HepG2 (cell line): Measurements from ENCODE around the gene STX12. TPM values are rescaled to one million over a fixed set of nuclear protein-coding genes. Genes with fewer than 3 reads are reported as not detected.
"Not testable (repeated sequence)": the region's sequence is repeated elsewhere in the genome, so short reads cannot be mapped to it uniquely, and the experiment has no call there.

Experiments used
- ATAC-seq: fragments of 200-7000 bp; cut with Tn5 transposase; 3 replicates; pipeline ENCODE4 v1.9.1; 2020; ENCODE audit warnings: mild to moderate bottlenecking, moderate library complexity
- BruUV-seq: library from RNA; stranded (reverse); fragments of 400-500 nt; replicated peaks from 2 replicates; lab custom pipeline; 2021; lab: Mats Ljungman, UMichigan
- CTCF ChIA-PET: fragments of 300-600 bp; formaldehyde crosslinking; extraction: SDS; loops from one replicate; lab custom pipeline; 2021; ENCODE audit warnings: low total read pairs, inconsistent platforms, low intra/inter-chr PET ratio; lab: Yijun Ruan, JAX
- POLR2A ChIA-PET: fragments of 350-600 bp; sonication (Branson Sonifier 250); formaldehyde crosslinking; loops from one replicate; lab custom pipeline; 2020; ENCODE audit warnings: antibody characterized with exemption, inconsistent platforms; lab: Yijun Ruan, JAX
- DNase-seq: peaks from one replicate; pipeline ENCODE4 v3.0.0-alpha.2; 2015; ENCODE audit warnings: low spot score
- FAIRE-seq: peaks from 3 replicates; lab custom pipeline; 2011; peaks lifted over from hg19 to GRCh38; lab: Jason Lieb, UNC
- H2AFZ ChIP-seq: one replicate; pipeline ENCODE4 v1.6.1; 2011; ENCODE audit warnings: low read length, inconsistent platforms
- H3K27ac ChIP-seq: fragments of 300-600 bp; 3 replicates; pipeline ENCODE4 v1.8.0; 2011; ENCODE audit warnings: mixed run types, mild to moderate bottlenecking, mixed read lengths, low read length, inconsistent platforms; ENCODE audit not compliant: insufficient read depth; ENCODE audit errors: extremely low read length
- H3K27me3 ChIP-seq, 2 experiments: fragments of 200-600 bp in 1 of 2; 2 replicates in 1 of 2; 3 replicates in 1 of 2; pipeline versions ENCODE4 v1.6.0 to v1.8.0; 2011; ENCODE audit warnings: low read length in 2 of 2, mild to moderate bottlenecking in 2 of 2, moderate library complexity in 2 of 2, inconsistent platforms in 1 of 2; ENCODE audit not compliant: insufficient read depth in 2 of 2, control insufficient read depth in 1 of 2
- H3K36me3 ChIP-seq, 2 experiments: fragments of 200-600 bp in 1 of 2; replicated peaks in 1 of 2; 2 replicates in 1 of 2; 3 replicates in 1 of 2; pipeline versions ENCODE4 v1.5.1 to v1.8.0; 2011; ENCODE audit warnings: low read length in 2 of 2, inconsistent platforms in 1 of 2; ENCODE audit not compliant: insufficient read depth in 2 of 2, control insufficient read depth in 1 of 2
- H3K4me1 ChIP-seq: 2 replicates; pipeline ENCODE4 v1.5.1; 2012; ENCODE audit warnings: low read length, inconsistent platforms; ENCODE audit not compliant: insufficient read depth
- H3K4me2 ChIP-seq: 2 replicates; pipeline ENCODE4 v1.6.0; 2011; ENCODE audit warnings: low read depth, low read length, inconsistent platforms
- H3K4me3 ChIP-seq, 3 experiments: fragments of 200-600 bp in 1 of 3; sonication (generic), shearing (Covaris generic) in 1 of 3; replicated peaks in 1 of 3; 2 replicates each; pipeline ENCODE4 v1.5.1; 2011 to 2016; ENCODE audit warnings: low read length in 3 of 3, inconsistent platforms in 2 of 3, low read depth in 2 of 3, mild to moderate bottlenecking in 2 of 3, control low read depth in 1 of 3, mixed read lengths in 1 of 3; ENCODE audit not compliant: insufficient read depth in 1 of 3
- H3K79me2 ChIP-seq: one replicate; pipeline ENCODE4 v1.6.1; 2011; ENCODE audit warnings: low read length, inconsistent platforms; ENCODE audit not compliant: insufficient read depth
- H3K9ac ChIP-seq: 2 replicates; pipeline ENCODE4 v1.6.0; 2011; ENCODE audit warnings: mild to moderate bottlenecking, low read depth, low read length, inconsistent platforms; ENCODE audit not compliant: insufficient read depth
- H3K9me3 ChIP-seq: 2 replicates; pipeline ENCODE4 v1.5.1; 2012; ENCODE audit warnings: mild to moderate bottlenecking, low read length
- H4K20me1 ChIP-seq: 2 replicates; pipeline ENCODE4 v1.6.0; 2011; ENCODE audit warnings: inconsistent platforms, mild to moderate bottlenecking, low read length, moderate library complexity; ENCODE audit not compliant: insufficient read depth
- IRF2 ChIP-seq: IDR thresholded peaks from 2 replicates; pipeline ENCODE4 v1.6.1; 2018; ENCODE audit warnings: missing genetic modification reagents, missing compliant biosample characterization
- ZMYM2 ChIP-seq: sonication (generic); formaldehyde crosslinking; IDR thresholded peaks from 2 replicates; pipeline ENCODE4 v1.8.0; 2022; ENCODE audit warnings: mild to moderate bottlenecking, missing genetic modification reagents
- WGBS: methylation state at CpG from one replicate; pipeline ENCODE4 v1.1.6; 2017; ENCODE audit warnings: low lambda C conversion rate; 5-methylcytosine and 5-hydroxymethylcytosine counted together
- in situ Hi-C: cut with HindIII; loops from 2 replicates; pipeline ENCODE4 v1.10.0; 2017; ENCODE audit warnings: low pct_unique_long_range_greater_than_20kb; ENCODE audit not compliant: extremely low pct_ligation_motif_present
- intact Hi-C: fragments of 100-400 bp; cut with micrococcal nuclease; formaldehyde crosslinking; loops from one replicate; pipeline ENCODE4 v1.10.0; 2022; ENCODE audit not compliant: unreplicated experiment
- polyA plus RNA-seq, 8 experiments: library from polyadenylated mRNA; depleted of rRNA in 3 of 8; stranded (reverse) in 7 of 8; unstranded in 1 of 8; fragments of >200 nt; fragmentation: Illumina TruSeq in 4 of 8; extraction: Trizol in 4 of 8; gene quantifications; 2 replicates each; pipeline versions ENCODE4 v1.2.1 to v1.2.3, GENCODE V29; 2011 to 2016; ENCODE audit warnings: low read depth in 4 of 8, missing spikeins in 1 of 8, mixed read lengths in 1 of 8; ENCODE audit not compliant: insufficient read depth in 1 of 8
- total RNA-seq, 5 experiments: library from RNA; depleted of rRNA; stranded (reverse); fragments of >200 nt; fragmentation: Illumina TruSeq; extraction: Trizol; gene quantifications; 2 replicates each; pipeline ENCODE4 v1.2.3, GENCODE V29; 2016; ENCODE audit warnings: low read depth in 1 of 5
- TF ChIP-seq, protein P1 (sequence below): sonication (generic); formaldehyde crosslinking; IDR thresholded peaks from 2 replicates; pipeline ENCODE4 v1.8.0; 2022; ENCODE audit warnings: missing genetic modification reagents, mild to moderate bottlenecking, moderate library complexity, borderline replicate concordance

Gene STX12
- total and polyA plus RNA-seq, 2 of the 13 experiments (the other 11 are each of a cell fraction or from before 2014, with no cell fraction given) = 9.0 to 19.7 TPM

GRCh38 chr1:27856561-27857343 lies 83.7 kb downstream of the STX12 start:
- peaks cover 1 to 2% of the 10 kb centered on the region in 2 experiments; a peak in 2 of 5 replicates for H3K36me3 ChIP-seq
- no peak overlapping the region for H2AFZ ChIP-seq
- no TSS peak for BruUV-seq
- FAIRE-seq = no peak
- ATAC-seq = no peak; the same call in 2 of the 3 replicates
- H3K27ac ChIP-seq = no peak overlapping the region
- no peak overlapping the region for H3K4me3 ChIP-seq
- DNase-seq = no peak
- intact Hi-C loops (loop anchor here (5.0 kb wide), 1 partner anchor 166 kb away; no protein-coding TSS in a partner anchor), in situ Hi-C loops (loop anchor here (5.0 to 10.0 kb wide), 2 partner anchors 78 to 121 kb away; partner anchors contain the start of gene SMPDL3B)
- TF ChIP-seq ZMYM2 (CRISPR knock-in tag) (no peak), IRF2 (CRISPR knock-in tag) (no peak)
- TF ChIP-seq, protein P1, sequence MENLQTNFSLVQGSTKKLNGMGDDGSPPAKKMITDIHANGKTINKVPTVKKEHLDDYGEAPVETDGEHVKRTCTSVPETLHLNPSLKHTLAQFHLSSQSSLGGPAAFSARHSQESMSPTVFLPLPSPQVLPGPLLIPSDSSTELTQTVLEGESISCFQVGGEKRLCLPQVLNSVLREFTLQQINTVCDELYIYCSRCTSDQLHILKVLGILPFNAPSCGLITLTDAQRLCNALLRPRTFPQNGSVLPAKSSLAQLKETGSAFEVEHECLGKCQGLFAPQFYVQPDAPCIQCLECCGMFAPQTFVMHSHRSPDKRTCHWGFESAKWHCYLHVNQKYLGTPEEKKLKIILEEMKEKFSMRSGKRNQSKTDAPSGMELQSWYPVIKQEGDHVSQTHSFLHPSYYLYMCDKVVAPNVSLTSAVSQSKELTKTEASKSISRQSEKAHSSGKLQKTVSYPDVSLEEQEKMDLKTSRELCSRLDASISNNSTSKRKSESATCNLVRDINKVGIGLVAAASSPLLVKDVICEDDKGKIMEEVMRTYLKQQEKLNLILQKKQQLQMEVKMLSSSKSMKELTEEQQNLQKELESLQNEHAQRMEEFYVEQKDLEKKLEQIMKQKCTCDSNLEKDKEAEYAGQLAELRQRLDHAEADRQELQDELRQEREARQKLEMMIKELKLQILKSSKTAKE (CRISPR knock-in tag) = no peak
- H3K9me3 ChIP-seq = no peaks in the 10 kb centered on the region
- ChIA-PET CTCF (interaction anchor here (1.2 kb wide), 1 partner anchor 15 kb away, joined by 3 read pairs; the partner anchor contains the start of gene THEMIS2), POLR2A (no interaction called here)
- no peak overlapping the region for H3K9ac ChIP-seq
- 53% methylated on average over 9 of the region's 12 CpGs for WGBS
- no peaks in the 10 kb centered on the region for H4K20me1 ChIP-seq
- H3K27me3 ChIP-seq = peaks cover 0 to 3% of the 10 kb centered on the region in 2 experiments; a peak in 1 of 5 replicates
- H3K4me1 ChIP-seq = peaks cover 28% of the 10 kb centered on the region
- H3K79me2 ChIP-seq = no peaks in the 10 kb centered on the region
- no peak overlapping the region for H3K4me2 ChIP-seq

- H3K4me1 ChIP-seq = peaks cover 28% of the 10 kb centered on the region
- not testable (repeated sequence) for ATAC-seq, H3K4me2 ChIP-seq, H3K27ac ChIP-seq, H3K79me2 ChIP-seq, H4K20me1 ChIP-seq, FAIRE-seq, H3K4me3 ChIP-seq, H3K27me3 ChIP-seq, BruUV-seq, H2AFZ ChIP-seq, H3K9ac ChIP-seq, H3K36me3 ChIP-seq, H3K9me3 ChIP-seq, DNase-seq
- intact Hi-C loops (loop anchor here (5.0 kb wide), 1 partner anchor 165 kb away; no protein-coding TSS in a partner anchor), in situ Hi-C loops (loop anchor here (5.0 to 10.0 kb wide), 2 partner anchors 77 to 120 kb away; partner anchors contain the start of gene SMPDL3B)
- ChIA-PET CTCF (interaction anchor here (1.1 to 2.8 kb wide), 4 partner anchors 14 to 352 kb away, joined by 3 to 13 read pairs (median 6); partner anchors contain the start of gene THEMIS2), POLR2A (interaction anchor here (0.6 to 1.4 kb wide), 2 partner anchors 27 to 85 kb away, joined by 3 to 4 read pairs; partner anchors contain the start of genes PPP1R8 and STX12)
- WGBS = 46% methylated on average over 11 of the region's 11 CpGs
These were observed 84.5 kb downstream of the STX12 start for GRCh38 chr1:27857552-27857951.
